Measurements from ENCODE around the gene BRSK2. TPM values are rescaled to one million over a fixed set of nuclear protein-coding genes. Genes with fewer than 3 reads are reported as not detected.

The BRSK2 gene
- 1.7 and 2.3 TPM in 2 replicates for polyA plus RNA-seq

GRCh38 chr11:1389932-1390568 is at the start of gene BRSK2:
TSS of gene BRSK2 (plus strand) at chr11:1389934. CDS start at chr11:1390285, 351 bp downstream.

GRCh38 chr11:1486054-1486825 is 96.5 kb downstream of the BRSK2 start, which contains the start of gene MOB2:
TSS of gene MOB2 (minus strand) at chr11:1486779. CDS start at chr11:1486556, 223 bp downstream.

Other genes starting within 250 kb of the BRSK2 start
- gene MUC5AC, start 232.0 kb upstream of the BRSK2 start, polyA plus RNA-seq: not detected in 2 replicates
- not detected in 2 replicates for gene MUC5B, start 166.9 kb upstream of the BRSK2 start, polyA plus RNA-seq
- gene TOLLIP, start 80.3 kb upstream of the BRSK2 start, polyA plus RNA-seq: 10.5 and 15.8 TPM in 2 replicates
- 0.48 and 1.5 TPM in 2 replicates for gene MOB2, start 96.8 kb downstream of the BRSK2 start, polyA plus RNA-seq
- gene DUSP8, start 182.3 kb downstream of the BRSK2 start, polyA plus RNA-seq: 0.60 and 0.62 TPM in 2 replicates
- gene KRTAP5-1, start 195.3 kb downstream of the BRSK2 start, polyA plus RNA-seq: not detected in 2 replicates
- gene KRTAP5-2, start 208.4 kb downstream of the BRSK2 start, polyA plus RNA-seq: not detected in 2 replicates
- not detected in 2 replicates for gene KRTAP5-3, start 218.5 kb downstream of the BRSK2 start, polyA plus RNA-seq
- not detected in 2 replicates for gene KRTAP5-4, start 232.2 kb downstream of the BRSK2 start, polyA plus RNA-seq
- not detected in 2 replicates for gene KRTAP5-5, start 239.8 kb downstream of the BRSK2 start, polyA plus RNA-seq